GM20000 (cell line): ENCODE measurements around the gene GPR65.

ENCODE experiments used
- DNase-seq: peaks from one replicate; pipeline ENCODE4 v3.0.0; 2012; ENCODE audit warnings: low spot score
- CTCF ChIP-seq: IDR thresholded peaks from 2 replicates; pipeline ENCODE4 v1.5.1; 2012; ENCODE audit warnings: mild to moderate bottlenecking, control low read depth; ENCODE audit errors: extremely low read depth, missing control alignments

Gene GPR65

GRCh38 chr14:88004506-88005036 is 364 bp upstream of the GPR65 start:
- DNase-seq: no peak
- no peak for TF ChIP-seq CTCF

- no peak for TF ChIP-seq CTCF
- DNase-seq: peak; percentile 57
Measured at GRCh38 chr14:88005978-88006851, 1.3 kb downstream of the GPR65 start.

- no peak for DNase-seq
- TF ChIP-seq CTCF: no peak
Measured at GRCh38 chr14:88007608-88008007, 2.7 kb downstream of the GPR65 start.

- no peak for TF ChIP-seq CTCF
- DNase-seq: no peak
Measured at GRCh38 chr14:88008039-88008742, 3.3 kb downstream of the GPR65 start.

GRCh38 chr14:88009486-88009885 is 4.6 kb downstream of the GPR65 start:
- TF ChIP-seq CTCF: no peak
- no peak for DNase-seq

GRCh38 chr14:88010331-88010730 is 5.4 kb downstream of the GPR65 start:
- no peak for TF ChIP-seq CTCF

GRCh38 chr14:88012495-88012894 is 7.6 kb downstream of the GPR65 start:
- DNase-seq: no peak
- no peak for TF ChIP-seq CTCF

More at GRCh38 chr14:88010331-88010730, 5.4 kb downstream of the GPR65 start:
- no peak for DNase-seq
